H1 (cell line): ENCODE results near the gene KIF5A. TPM values are rescaled to one million over a fixed set of nuclear protein-coding genes. Genes with fewer than 3 reads are reported as not detected.
"Not testable (repeated sequence)": the region's sequence is repeated elsewhere in the genome, so short reads cannot be mapped to it uniquely, and the experiment has no call there.

ENCODE experiments used
- CTCF ChIA-PET: fragments of 300-600 bp; sonication (Branson Sonifier 250); formaldehyde crosslinking; loops from one replicate; lab custom pipeline; 2021; ENCODE audit not compliant: partially characterized antibody; lab: Charles Lee
- POLR2A ChIA-PET: fragments of 300-600 bp; sonication (Branson Sonifier 250); formaldehyde crosslinking; loops from one replicate; lab custom pipeline; 2021; ENCODE audit warnings: inconsistent platforms; ENCODE audit not compliant: partially characterized antibody; lab: Charles Lee
- DNase-seq, 2 experiments: peaks; one replicate each; pipeline versions ENCODE4 v3.0.0 to v3.0.0-alpha.2; 2010 to 2022; ENCODE audit warnings: low spot score in 2 of 2, low read depth in 1 of 2, mixed read lengths in 1 of 2
- FAIRE-seq: peaks from 2 replicates; lab custom pipeline; 2011; peaks lifted over from hg19 to GRCh38; lab: Jason Lieb, UNC
- H2AFZ ChIP-seq: 2 replicates; pipeline ENCODE4 v1.8.1; 2012; ENCODE audit warnings: low read length, inconsistent platforms
- H2AK5ac ChIP-seq: 2 replicates; pipeline ENCODE4 v1.6.1; 2013; ENCODE audit warnings: low read depth, low read length
- H2BK120ac ChIP-seq: replicated peaks from 2 replicates; pipeline ENCODE3; 2013; ENCODE audit warnings: low read depth, low read length, inconsistent platforms
- H2BK12ac ChIP-seq: 2 replicates; pipeline ENCODE4 v1.6.1; 2013; ENCODE audit warnings: low read depth, low read length
- H2BK15ac ChIP-seq: 2 replicates; pipeline ENCODE4 v1.6.1; 2013; ENCODE audit warnings: low read length
- H2BK20ac ChIP-seq: 2 replicates; pipeline ENCODE4 v1.6.1; 2013; ENCODE audit warnings: low read length
- H2BK5ac ChIP-seq: 2 replicates; pipeline ENCODE4 v1.6.1; 2013; ENCODE audit warnings: low read depth, low read length
- H3K14ac ChIP-seq: 2 replicates; pipeline ENCODE4 v1.6.1; 2013; ENCODE audit warnings: inconsistent platforms; ENCODE audit not compliant: insufficient read length
- H3K18ac ChIP-seq: 2 replicates; pipeline ENCODE4 v1.6.1; 2013; ENCODE audit warnings: low read length; ENCODE audit errors: extremely low read depth
- H3K23ac ChIP-seq: 2 replicates; pipeline ENCODE4 v1.6.1; 2013; ENCODE audit warnings: inconsistent platforms; ENCODE audit not compliant: insufficient read length
- H3K23me2 ChIP-seq: 2 replicates; pipeline ENCODE4 v1.6.1; 2013; ENCODE audit warnings: low read depth, low read length
- H3K27ac ChIP-seq: 2 replicates; pipeline ENCODE4 v1.6.1; 2011; ENCODE audit warnings: low read depth, low read length, inconsistent platforms
- H3K27me3 ChIP-seq, 4 experiments: replicated peaks in 1 of 4; 1 replicate in 1 of 4; 2 replicates in 3 of 4; pipeline versions ENCODE4 v1.6.1 to v1.8.1; 2011 to 2013; ENCODE audit warnings: low read length in 3 of 4, mild to moderate bottlenecking in 3 of 4, inconsistent platforms in 2 of 4, mixed read lengths in 2 of 4, moderate library complexity in 1 of 4; ENCODE audit not compliant: control insufficient read depth in 3 of 4, insufficient read depth in 3 of 4; ENCODE audit errors: extremely low read depth in 1 of 4
- H3K36me3 ChIP-seq, 4 experiments: 2 replicates each; pipeline versions ENCODE4 v1.6.1 to v1.8.1; 2011 to 2013; ENCODE audit warnings: mild to moderate bottlenecking in 4 of 4, low read length in 3 of 4, moderate library complexity in 2 of 4, control low read depth in 1 of 4, inconsistent platforms in 1 of 4; ENCODE audit not compliant: insufficient read depth in 4 of 4, control insufficient read depth in 2 of 4
- H3K4ac ChIP-seq: replicated peaks from 2 replicates; pipeline ENCODE3; 2013; ENCODE audit warnings: low read length, low read depth, mixed read lengths, inconsistent platforms; ENCODE audit not compliant: insufficient read length
- H3K4me1 ChIP-seq, 4 experiments: replicated peaks in 1 of 4; 1 replicate in 1 of 4; 2 replicates in 3 of 4; pipeline versions ENCODE4 v1.6.1 to v1.8.1; 2011 to 2013; ENCODE audit warnings: low read length in 3 of 4, inconsistent platforms in 2 of 4, mixed read lengths in 1 of 4; ENCODE audit not compliant: insufficient read depth in 4 of 4, control insufficient read depth in 3 of 4
- H3K4me2 ChIP-seq, 2 experiments: 2 replicates each; pipeline versions ENCODE4 v1.6.1 to v1.8.1; 2011 to 2013; ENCODE audit warnings: low read depth in 2 of 2, low read length in 2 of 2, control low read depth in 1 of 2, inconsistent platforms in 1 of 2, mild to moderate bottlenecking in 1 of 2; ENCODE audit not compliant: insufficient read depth in 1 of 2
- H3K4me3 ChIP-seq, 4 experiments: fragments of 200-600, 300-600 bp in 1 of 4; sonication (generic), shearing (Covaris generic), sonication (Bioruptor Twin) in 1 of 4; 2 replicates each; pipeline versions ENCODE4 v1.5.1 to v1.8.1; 2011 to 2016; ENCODE audit warnings: low read length in 4 of 4, low read depth in 3 of 4, control low read depth in 2 of 4, inconsistent platforms in 2 of 4, mild to moderate bottlenecking in 2 of 4, mixed read lengths in 1 of 4, moderate library complexity in 1 of 4; ENCODE audit not compliant: insufficient read depth in 2 of 4; ENCODE audit errors: extremely low read depth in 1 of 4
- H3K56ac ChIP-seq: replicated peaks from 2 replicates; pipeline ENCODE3; 2013; ENCODE audit warnings: low read depth, mild to moderate bottlenecking, mixed read lengths, low read length, inconsistent platforms; ENCODE audit not compliant: insufficient read length
- H3K79me1 ChIP-seq: 2 replicates; pipeline ENCODE4 v1.6.1; 2013; ENCODE audit warnings: low read depth, low read length, control low read depth
- H3K79me2 ChIP-seq, 2 experiments: 2 replicates each; pipeline versions ENCODE4 v1.6.1 to v1.8.1; 2012 to 2013; ENCODE audit warnings: low read length in 2 of 2, mild to moderate bottlenecking in 2 of 2, inconsistent platforms in 1 of 2; ENCODE audit not compliant: insufficient read depth in 2 of 2, control insufficient read depth in 1 of 2
- H3K9ac ChIP-seq, 4 experiments: replicated peaks in 1 of 4; 1 replicate in 1 of 4; 2 replicates in 3 of 4; pipeline versions ENCODE4 v1.6.1 to v1.8.1; 2011 to 2013; ENCODE audit warnings: low read depth in 3 of 4, low read length in 3 of 4, control low read depth in 2 of 4, mild to moderate bottlenecking in 2 of 4, moderate library complexity in 2 of 4, inconsistent platforms in 1 of 4; ENCODE audit errors: extremely low read depth in 1 of 4
- H3K9me3 ChIP-seq, 2 experiments: 2 replicates each; pipeline versions ENCODE4 v1.6.1 to v1.8.1; 2012 to 2013; ENCODE audit warnings: mild to moderate bottlenecking in 2 of 2, moderate library complexity in 2 of 2, control low read depth in 1 of 2, inconsistent platforms in 1 of 2, low read depth in 1 of 2, low read length in 1 of 2, mixed read lengths in 1 of 2; ENCODE audit not compliant: insufficient read depth in 2 of 2
- H4K20me1 ChIP-seq, 2 experiments: replicated peaks in 1 of 2; 2 replicates each; pipeline versions ENCODE3 to v1.8.1; 2011 to 2013; ENCODE audit warnings: inconsistent platforms in 2 of 2, low read length in 2 of 2, mild to moderate bottlenecking in 1 of 2; ENCODE audit not compliant: insufficient read depth in 2 of 2, control insufficient read depth in 1 of 2
- H4K5ac ChIP-seq: 2 replicates; pipeline ENCODE4 v1.6.1; 2013; ENCODE audit warnings: low read length, low read depth, mixed read lengths, inconsistent platforms; ENCODE audit not compliant: insufficient read length
- H4K8ac ChIP-seq: 2 replicates; pipeline ENCODE4 v1.8.0; 2013; ENCODE audit warnings: mild to moderate bottlenecking, moderate library complexity, low read length, inconsistent platforms; ENCODE audit not compliant: insufficient read depth; ENCODE audit errors: extremely low read depth
- H4K91ac ChIP-seq: replicated peaks from 2 replicates; pipeline ENCODE3; 2013; ENCODE audit warnings: low read length, mixed read lengths, inconsistent platforms; ENCODE audit not compliant: insufficient read length
- WGBS, 2 experiments: shearing (Covaris generic) in 1 of 2; methylation state at CpG; one replicate each; pipeline versions ENCODE4 v1.1.6 to v1.1.7; 2013 to 2015; ENCODE audit warnings: low lambda C conversion rate in 2 of 2, mixed read lengths in 2 of 2, inconsistent platforms in 1 of 2, low coverage in 1 of 2, missing lambda C conversion rate in 1 of 2; ENCODE audit not compliant: insufficient replicate concordance in 2 of 2, insufficient coverage in 1 of 2, insufficient read length in 1 of 2; ENCODE audit errors: extremely low coverage in 1 of 2, missing lambda C conversion rate in 1 of 2; 5-methylcytosine and 5-hydroxymethylcytosine counted together
- polyA plus RNA-seq, 7 experiments: library from polyadenylated mRNA; depleted of rRNA in 3 of 7; stranded (reverse) in 5 of 7; unstranded in 2 of 7; fragments of >200 nt in 5 of 7; fragments of 200-250 nt in 2 of 7; gene quantifications; 1 replicate in 5 of 7; 2 replicates in 1 of 7; 4 replicates in 1 of 7; pipeline versions ENCODE4 v1.2.1 to v1.2.3, GENCODE V29; 2011 to 2013; ENCODE audit warnings: missing spikeins in 2 of 7, mixed read lengths in 2 of 7
- total RNA-seq: library from RNA; stranded (reverse); fragmentation: NEBNext Ultra II Directional; extraction: Animal tissue kit (Norgen Biotek cat#: 25700); gene quantifications from 2 replicates; pipeline ENCODE4 v1.2.1, GENCODE V29; 2021

The KIF5A gene
- total and polyA plus RNA-seq, 2 of the 8 experiments (the other 6 are each of a cell fraction or from before 2014, with no cell fraction given), result 10.7 to 21.9 TPM

DNA sequence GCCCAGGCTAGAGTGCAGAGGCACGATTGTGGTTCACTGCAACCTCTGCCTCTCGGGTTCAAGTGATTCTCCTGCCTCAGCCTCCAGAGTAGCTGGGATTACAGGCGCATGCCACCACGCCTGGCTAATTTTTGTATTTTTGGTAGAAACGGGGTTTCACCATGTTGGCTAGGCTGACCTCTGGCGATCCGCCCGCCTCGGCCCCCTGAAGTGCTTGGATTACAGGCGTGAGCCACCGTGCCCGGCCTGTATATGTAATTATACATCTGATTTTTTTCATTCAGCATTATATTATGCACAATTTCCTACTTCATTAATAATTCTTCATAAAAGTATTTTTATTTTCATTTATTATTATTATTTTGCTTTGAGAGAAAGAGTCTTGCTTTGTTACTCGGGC lies 20.6 kb downstream of the KIF5A start:
- H3K4me3 ChIP-seq, H3K56ac ChIP-seq, H3K27ac ChIP-seq, H4K8ac ChIP-seq, H2AK5ac ChIP-seq, H3K4me2 ChIP-seq, H3K9ac ChIP-seq, H3K4me1 ChIP-seq, H2AFZ ChIP-seq, H3K79me2 ChIP-seq, H2BK20ac ChIP-seq, FAIRE-seq, H3K23ac ChIP-seq, H3K79me1 ChIP-seq, H3K4ac ChIP-seq, H4K20me1 ChIP-seq, H3K9me3 ChIP-seq, H3K18ac ChIP-seq, H2BK15ac ChIP-seq, H2BK120ac ChIP-seq, DNase-seq, H3K14ac ChIP-seq, H4K5ac ChIP-seq, H4K91ac ChIP-seq, H2BK12ac ChIP-seq, H3K27me3 ChIP-seq, H3K23me2 ChIP-seq, H2BK5ac ChIP-seq: not testable (repeated sequence)
- ChIA-PET CTCF (interaction anchor here (0.8 to 6.1 kb wide), 4 partner anchors 14 to 155 kb away, joined by 3 to 62 read pairs (median 4); no protein-coding TSS in a partner anchor), POLR2A (interaction anchor here (0.7 to 1.3 kb wide), 4 partner anchors 20 to 53 kb away, joined by 3 to 4 read pairs (median 3); partner anchors contain the start of gene PIP4K2C)
- 94% methylated on average over 13 of the region's 13 CpGs; no CpG with 5 or more reads in 1 of the 2 experiments for WGBS, 2 experiments
- H3K36me3 ChIP-seq, result peaks cover 14 to 67% (median 43%) of the 10 kb centered on the region in 4 experiments
